Suprapubic skin (tissue), 3 donors: ENCODE data around the gene GPR150.

Experiments
- POLR2AphosphoS5 ChIP-seq, 3 donors: sonication (generic); formaldehyde crosslinking; IDR thresholded peaks; one replicate each; pipeline ENCODE4 v1.6.1; 2017; ENCODE audit warnings: antibody characterized with exemption in 3 of 3
- TF ChIP-seq, protein P1 (sequence below), 2 donors: fragments of 200-600 bp in 1 of 2; fragments of 450-650 bp in 1 of 2; sonication (generic) in 1 of 2; IDR thresholded peaks; one replicate each; pipeline ENCODE4 v1.5.1; 2016 to 2019; ENCODE audit warnings: antibody characterized with exemption in 2 of 2, mild to moderate bottlenecking in 1 of 2, moderate library complexity in 1 of 2

DNA sequence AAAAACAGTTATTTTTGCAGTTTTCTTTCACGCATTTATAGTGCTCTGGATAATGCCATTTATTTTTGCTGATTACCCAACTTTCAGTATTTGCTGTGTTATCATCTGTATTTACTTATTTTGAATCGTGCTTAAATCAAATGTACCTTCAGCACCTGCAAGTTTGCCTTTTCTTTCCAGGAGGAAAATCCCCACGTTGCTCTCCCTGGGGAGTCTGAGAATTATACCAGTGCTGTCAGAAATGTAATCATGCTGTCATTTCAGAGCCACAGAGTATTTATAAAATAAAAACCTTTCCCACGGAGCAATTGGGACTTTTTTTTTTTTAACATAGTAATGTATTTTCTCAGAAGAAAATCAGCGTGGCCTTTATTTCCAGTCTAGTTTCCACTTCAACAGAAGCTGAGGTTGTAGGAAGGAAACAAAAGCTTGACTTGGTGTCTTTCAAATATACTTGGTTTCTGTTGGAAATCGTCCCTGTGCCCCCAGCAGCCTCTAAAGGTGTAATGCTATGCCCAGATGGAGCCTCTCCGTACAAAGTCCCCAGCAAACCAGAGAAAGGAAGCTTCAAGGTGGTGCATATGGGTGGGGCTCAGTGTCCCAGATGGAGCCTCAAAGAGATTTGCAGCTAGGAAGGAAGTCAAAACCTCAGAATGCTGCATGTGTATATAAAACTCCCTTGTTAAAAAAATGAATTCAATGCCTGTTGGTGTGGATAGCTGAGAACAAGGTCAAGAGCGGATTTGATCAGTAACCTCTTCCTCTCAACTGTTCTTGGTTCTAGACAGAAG, 2.1 kb downstream of the GPR150 start:
- TF ChIP-seq POLR2AphosphoS5 (IDR thresholded peaks at IDR 0.05) = no peak
- TF ChIP-seq, protein P1, sequence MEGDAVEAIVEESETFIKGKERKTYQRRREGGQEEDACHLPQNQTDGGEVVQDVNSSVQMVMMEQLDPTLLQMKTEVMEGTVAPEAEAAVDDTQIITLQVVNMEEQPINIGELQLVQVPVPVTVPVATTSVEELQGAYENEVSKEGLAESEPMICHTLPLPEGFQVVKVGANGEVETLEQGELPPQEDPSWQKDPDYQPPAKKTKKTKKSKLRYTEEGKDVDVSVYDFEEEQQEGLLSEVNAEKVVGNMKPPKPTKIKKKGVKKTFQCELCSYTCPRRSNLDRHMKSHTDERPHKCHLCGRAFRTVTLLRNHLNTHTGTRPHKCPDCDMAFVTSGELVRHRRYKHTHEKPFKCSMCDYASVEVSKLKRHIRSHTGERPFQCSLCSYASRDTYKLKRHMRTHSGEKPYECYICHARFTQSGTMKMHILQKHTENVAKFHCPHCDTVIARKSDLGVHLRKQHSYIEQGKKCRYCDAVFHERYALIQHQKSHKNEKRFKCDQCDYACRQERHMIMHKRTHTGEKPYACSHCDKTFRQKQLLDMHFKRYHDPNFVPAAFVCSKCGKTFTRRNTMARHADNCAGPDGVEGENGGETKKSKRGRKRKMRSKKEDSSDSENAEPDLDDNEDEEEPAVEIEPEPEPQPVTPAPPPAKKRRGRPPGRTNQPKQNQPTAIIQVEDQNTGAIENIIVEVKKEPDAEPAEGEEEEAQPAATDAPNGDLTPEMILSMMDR (IDR thresholded peaks at IDR 0.05) = no peak
